IMR-90 (cell line): ENCODE data around the gene TBC1D16.

Experiments used
- CEBPB ChIP-seq: IDR thresholded peaks from 2 replicates; pipeline ENCODE4 v1.6.1; 2012; ENCODE audit warnings: low read depth, low read length, improper control_type of control experiment
- CTCF ChIP-seq: conservative IDR thresholded peaks from 2 replicates; pipeline ENCODE4 v1.5.1; 2012; ENCODE audit warnings: mild to moderate bottlenecking, low read depth, low read length, improper control_type of control experiment
- NFE2L2 ChIP-seq: fragments of 150-350 bp; IDR thresholded peaks from 2 replicates; pipeline ENCODE4 v1.6.1; 2016; ENCODE audit warnings: low read depth, mild to moderate bottlenecking, low read length
- POLR2A ChIP-seq: IDR thresholded peaks from 2 replicates; pipeline ENCODE4 v1.6.1; 2012; ENCODE audit warnings: mild to moderate bottlenecking, low read depth, low read length
- RAD21 ChIP-seq: IDR thresholded peaks from 2 replicates; pipeline ENCODE4 v1.6.1; 2012; ENCODE audit warnings: low read length, improper control_type of control experiment
- RFX5 ChIP-seq: IDR thresholded peaks from 2 replicates; pipeline ENCODE4 v1.8.0; 2012; ENCODE audit warnings: low read depth, mild to moderate bottlenecking, low read length, moderate library complexity

- no peak for TF ChIP-seq CTCF
- no peak for TF ChIP-seq POLR2A
- no peak for TF ChIP-seq RFX5
- TF ChIP-seq RAD21 = no peak
- TF ChIP-seq CEBPB = no peak
- no peak for TF ChIP-seq NFE2L2
Observed at GRCh38 chr17:79949656-79950209, 85.9 kb downstream of the TBC1D16 start.
